Left ventricle myocardium inferior (tissue), 1 donor: ENCODE measurements around the gene STK32B. TPM values are rescaled to one million over a fixed set of nuclear protein-coding genes. Genes with fewer than 3 reads are reported as not detected.

Source experiments
- DNase-seq: peaks from one replicate; pipeline ENCODE4 v3.0.0-alpha.2; 2020
- H3K27ac ChIP-seq: fragments of 200-600 bp; replicated peaks from 2 replicates; pipeline ENCODE4 v1.8.0; 2021
- H3K27me3 ChIP-seq: fragments of 200-600 bp; 2 replicates; pipeline ENCODE4 v1.8.0; 2021; ENCODE audit warnings: low read depth
- H3K36me3 ChIP-seq: fragments of 200-600 bp; 2 replicates; pipeline ENCODE4 v1.8.0; 2021
- H3K4me1 ChIP-seq: fragments of 200-600 bp; 2 replicates; pipeline ENCODE4 v1.8.0; 2021
- H3K4me3 ChIP-seq: fragments of 200-600 bp; 2 replicates; pipeline ENCODE4 v1.8.0; 2021; ENCODE audit warnings: mild to moderate bottlenecking, moderate library complexity
- H3K9me3 ChIP-seq: fragments of 200-600 bp; replicated peaks from 2 replicates; pipeline ENCODE4 v1.8.0; 2021
- CTCF ChIP-seq: fragments of 200-600 bp; IDR thresholded peaks from 2 replicates; pipeline ENCODE4 v1.8.0; 2021; ENCODE audit warnings: antibody characterized with exemption, mild to moderate bottlenecking, borderline replicate concordance
- intact Hi-C: fragments of 100-400 bp; cut with micrococcal nuclease; formaldehyde crosslinking; loops from one replicate; pipeline ENCODE4 v1.11.0; 2022
- total RNA-seq: library from RNA; stranded (reverse); fragmentation: NEBNext Ultra II Directional; extraction: Animal tissue kit (Norgen Biotek cat#: 25700); gene quantifications from one replicate; pipeline ENCODE4 v1.2.1, GENCODE V29; 2021
- donor health status: DM: no; HTN: yes; CAD: no; lungs with severe emphysema.

STK32B gene
- total RNA-seq, 1 donor from 2014 or later: 0.55 TPM

GRCh38 chr4:5037553-5038551, 13.4 kb upstream of the STK32B start:
- peaks cover 20% of the 10 kb centered on the region for H3K4me1 ChIP-seq
- no peaks in the 10 kb centered on the region for H3K36me3 ChIP-seq
- no peaks in the 10 kb centered on the region for H3K9me3 ChIP-seq
- H3K27me3 ChIP-seq: peaks cover 10% of the 10 kb centered on the region
- intact Hi-C loops: no loop called here
- no peak for DNase-seq
- no peak overlapping the region for H3K27ac ChIP-seq
- H3K4me3 ChIP-seq: no peak overlapping the region
- no peak for TF ChIP-seq CTCF

DNA sequence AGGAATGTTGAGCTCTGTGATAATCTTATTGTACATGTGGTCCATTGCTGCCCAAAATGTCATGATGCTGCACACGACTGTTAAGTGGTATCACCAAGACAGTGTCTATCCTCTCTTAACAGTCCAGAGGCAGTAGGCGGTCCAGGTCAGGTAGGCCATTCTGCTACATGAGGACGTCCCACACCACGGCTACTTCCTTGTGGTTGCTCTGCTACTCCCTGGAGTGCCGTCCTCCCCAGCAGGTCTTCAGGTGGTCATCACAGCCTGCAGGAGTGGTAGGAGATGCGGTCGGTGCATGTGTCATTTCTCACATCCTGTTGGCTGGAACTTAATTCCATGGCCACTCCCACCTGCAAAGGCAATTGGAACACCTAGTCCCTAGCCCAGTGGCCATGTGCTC, 11.5 kb upstream of the STK32B start:
- H3K4me3 ChIP-seq: no peak overlapping the region
- intact Hi-C loops: no loop called here
- no peak for DNase-seq
- peaks cover 2% of the 10 kb centered on the region for H3K4me1 ChIP-seq
- no peak for TF ChIP-seq CTCF
- H3K27me3 ChIP-seq: peaks cover 28% of the 10 kb centered on the region
- no peaks in the 10 kb centered on the region for H3K9me3 ChIP-seq
- no peaks in the 10 kb centered on the region for H3K36me3 ChIP-seq
- no peak overlapping the region for H3K27ac ChIP-seq

GRCh38 chr4:5040856-5041620, 10.2 kb upstream of the STK32B start:
- intact Hi-C loops: no loop called here
- peaks cover 3% of the 10 kb centered on the region for H3K9me3 ChIP-seq

GRCh38 chr4:5041699-5042098, 9.6 kb upstream of the STK32B start:
- peaks cover 40% of the 10 kb centered on the region for H3K27me3 ChIP-seq
- intact Hi-C loops: no loop called here
- H3K4me3 ChIP-seq: no peak overlapping the region
- no peak for TF ChIP-seq CTCF
- no peak overlapping the region for H3K27ac ChIP-seq
- H3K4me1 ChIP-seq: no peaks in the 10 kb centered on the region
- no peak for DNase-seq
- no peaks in the 10 kb centered on the region for H3K36me3 ChIP-seq
- peaks cover 6% of the 10 kb centered on the region for H3K9me3 ChIP-seq

More at GRCh38 chr4:5040856-5041620, 10.2 kb upstream of the STK32B start:
- H3K4me1 ChIP-seq: no peaks in the 10 kb centered on the region
- H3K27me3 ChIP-seq: peaks cover 39% of the 10 kb centered on the region
- TF ChIP-seq CTCF: no peak
- no peak for DNase-seq
- H3K27ac ChIP-seq: no peak overlapping the region
- H3K36me3 ChIP-seq: no peaks in the 10 kb centered on the region
- no peak overlapping the region for H3K4me3 ChIP-seq

- Histone ChIP-seq H3K36me3 (no peaks in the 10 kb centered on the region), H3K4me3 (no peak overlapping the region), H3K9me3 (peaks cover 6% of the 10 kb centered on the region), H3K27me3 (peaks cover 48% of the 10 kb centered on the region), H3K27ac (no peak overlapping the region), H3K4me1 (no peaks in the 10 kb centered on the region)
- DNase-seq: no peak
- TF ChIP-seq CTCF: no peak
- intact Hi-C loops: no loop called here
Observed at GRCh38 chr4:5043579-5043978, 7.7 kb upstream of the STK32B start.
